HepG2 (cell line): ENCODE results near the gene ATP4A. TPM values are rescaled to one million over a fixed set of nuclear protein-coding genes. Genes with fewer than 3 reads are reported as not detected.

ENCODE experiments used
- ATF3 ChIP-seq: sonication (generic); formaldehyde crosslinking; IDR thresholded peaks from 2 replicates; pipeline ENCODE4 v1.4.0; 2020; ENCODE audit warnings: missing genetic modification reagents
- ATRX ChIP-seq: sonication (generic); formaldehyde crosslinking; IDR thresholded peaks from 2 replicates; pipeline ENCODE4 v1.4.0; 2020; ENCODE audit warnings: missing genetic modification reagents, borderline replicate concordance
- BRCA1 ChIP-seq: sonication (generic); formaldehyde crosslinking; IDR thresholded peaks from 2 replicates; pipeline ENCODE4 v1.4.0; 2020; ENCODE audit warnings: missing genetic modification reagents
- DMAP1 ChIP-seq: IDR thresholded peaks from 2 replicates; pipeline ENCODE4 v1.6.1; 2016
- EHMT2 ChIP-seq: fragments of 200-600 bp; sonication (generic); IDR thresholded peaks from 2 replicates; pipeline ENCODE4 v1.7.0; 2017; ENCODE audit warnings: antibody characterized with exemption, low read depth, low read length, borderline replicate concordance
- ESRRA ChIP-seq: sonication (generic); formaldehyde crosslinking; IDR thresholded peaks from 2 replicates; pipeline ENCODE4 v1.5.1; 2020; ENCODE audit warnings: mild to moderate bottlenecking, low read depth, missing genetic modification reagents
- FOXO4 ChIP-seq: sonication (generic); formaldehyde crosslinking; conservative IDR thresholded peaks from 2 replicates; pipeline ENCODE4 v1.8.1; 2023; ENCODE audit warnings: missing genetic modification reagents
- GMEB1 ChIP-seq: sonication (generic); formaldehyde crosslinking; IDR thresholded peaks from 2 replicates; pipeline ENCODE4 v1.5.1; 2020; ENCODE audit warnings: missing genetic modification reagents, mild to moderate bottlenecking, borderline replicate concordance
- RARA ChIP-seq: IDR thresholded peaks from 2 replicates; pipeline ENCODE4 v1.6.1; 2016; ENCODE audit warnings: missing genetic modification reagents, missing compliant biosample characterization
- RFX1 ChIP-seq: fragments of 450-650 bp; IDR thresholded peaks from 2 replicates; pipeline ENCODE4 v1.6.1; 2017
- SAP130 ChIP-seq: IDR thresholded peaks from 2 replicates; pipeline ENCODE4 v1.6.1; 2016; ENCODE audit warnings: low read depth
- SOX6 ChIP-seq, 2 experiments: fragments of 450-650 bp in 1 of 2; sonication (generic) in 1 of 2; formaldehyde crosslinking in 1 of 2; IDR thresholded peaks; 2 replicates each; pipeline versions ENCODE4 v1.4.0 to v1.6.1; 2017 to 2020; ENCODE audit warnings: antibody characterized with exemption in 1 of 2, mild to moderate bottlenecking in 1 of 2, missing genetic modification reagents in 1 of 2
- TBX3 ChIP-seq: fragments of 450-650 bp; IDR thresholded peaks from 2 replicates; pipeline ENCODE4 v1.6.1; 2017; ENCODE audit warnings: antibody characterized with exemption, mild to moderate bottlenecking, inconsistent platforms, borderline replicate concordance
- ZNF224 ChIP-seq: sonication (generic); formaldehyde crosslinking; IDR thresholded peaks from 2 replicates; pipeline ENCODE4 v1.5.0; 2020; ENCODE audit warnings: mild to moderate bottlenecking, missing genetic modification reagents
- ZNF678 ChIP-seq: sonication (generic); formaldehyde crosslinking; IDR thresholded peaks from 2 replicates; pipeline ENCODE4 v1.4.0; 2020; ENCODE audit warnings: mild to moderate bottlenecking, missing genetic modification reagents
- ZNF782 ChIP-seq: sonication (generic); formaldehyde crosslinking; IDR thresholded peaks from 2 replicates; pipeline ENCODE4 v1.4.0; 2020; ENCODE audit warnings: missing genetic modification reagents, mild to moderate bottlenecking, borderline replicate concordance
- ZSCAN20 ChIP-seq: sonication (generic); formaldehyde crosslinking; IDR thresholded peaks from 2 replicates; pipeline ENCODE4 v1.4.0; 2020; ENCODE audit warnings: missing genetic modification reagents, mild to moderate bottlenecking, borderline replicate concordance
- polyA plus RNA-seq, 8 experiments: library from polyadenylated mRNA; depleted of rRNA in 3 of 8; stranded (reverse) in 7 of 8; unstranded in 1 of 8; fragments of >200 nt; fragmentation: Illumina TruSeq in 4 of 8; extraction: Trizol in 4 of 8; gene quantifications; 2 replicates each; pipeline versions ENCODE4 v1.2.1 to v1.2.3, GENCODE V29; 2011 to 2016; ENCODE audit warnings: low read depth in 4 of 8, missing spikeins in 1 of 8, mixed read lengths in 1 of 8; ENCODE audit not compliant: insufficient read depth in 1 of 8
- total RNA-seq, 5 experiments: library from RNA; depleted of rRNA; stranded (reverse); fragments of >200 nt; fragmentation: Illumina TruSeq; extraction: Trizol; gene quantifications; 2 replicates each; pipeline ENCODE4 v1.2.3, GENCODE V29; 2016; ENCODE audit warnings: low read depth in 1 of 5
- TF ChIP-seq, protein P1 (sequence below): sonication (generic); formaldehyde crosslinking; IDR thresholded peaks from 2 replicates; pipeline ENCODE4 v1.5.1; 2020; ENCODE audit warnings: missing genetic modification reagents, mild to moderate bottlenecking, borderline replicate concordance
- TF ChIP-seq, protein P2 (sequence below): sonication (generic); formaldehyde crosslinking; IDR thresholded peaks from 2 replicates; pipeline ENCODE4 v1.5.0; 2020; ENCODE audit warnings: missing genetic modification reagents
- TF ChIP-seq, protein P3 (sequence below): sonication (generic); formaldehyde crosslinking; conservative IDR thresholded peaks from 2 replicates; pipeline ENCODE4 v1.4.0; 2020; ENCODE audit warnings: missing genetic modification reagents

Gene ATP4A
- total and polyA plus RNA-seq, 2 of the 13 experiments (the other 11 are each of a cell fraction or from before 2014, with no cell fraction given), result 0.08 to 0.11 TPM

GRCh38 chr19:35569281-35569781 lies 5.9 kb upstream of the ATP4A start (continued):
- 0 out of 2 replicates have a peak, but pooled peaks have one; percentile 68 for TF ChIP-seq FOXO4 (CRISPR knock-in tag)
- TF ChIP-seq ATF3 (CRISPR knock-in tag), result peak; percentile 61; the same call in 1 of the 2 replicates
- TF ChIP-seq ZNF782, result no peak
- TF ChIP-seq, protein P1, sequence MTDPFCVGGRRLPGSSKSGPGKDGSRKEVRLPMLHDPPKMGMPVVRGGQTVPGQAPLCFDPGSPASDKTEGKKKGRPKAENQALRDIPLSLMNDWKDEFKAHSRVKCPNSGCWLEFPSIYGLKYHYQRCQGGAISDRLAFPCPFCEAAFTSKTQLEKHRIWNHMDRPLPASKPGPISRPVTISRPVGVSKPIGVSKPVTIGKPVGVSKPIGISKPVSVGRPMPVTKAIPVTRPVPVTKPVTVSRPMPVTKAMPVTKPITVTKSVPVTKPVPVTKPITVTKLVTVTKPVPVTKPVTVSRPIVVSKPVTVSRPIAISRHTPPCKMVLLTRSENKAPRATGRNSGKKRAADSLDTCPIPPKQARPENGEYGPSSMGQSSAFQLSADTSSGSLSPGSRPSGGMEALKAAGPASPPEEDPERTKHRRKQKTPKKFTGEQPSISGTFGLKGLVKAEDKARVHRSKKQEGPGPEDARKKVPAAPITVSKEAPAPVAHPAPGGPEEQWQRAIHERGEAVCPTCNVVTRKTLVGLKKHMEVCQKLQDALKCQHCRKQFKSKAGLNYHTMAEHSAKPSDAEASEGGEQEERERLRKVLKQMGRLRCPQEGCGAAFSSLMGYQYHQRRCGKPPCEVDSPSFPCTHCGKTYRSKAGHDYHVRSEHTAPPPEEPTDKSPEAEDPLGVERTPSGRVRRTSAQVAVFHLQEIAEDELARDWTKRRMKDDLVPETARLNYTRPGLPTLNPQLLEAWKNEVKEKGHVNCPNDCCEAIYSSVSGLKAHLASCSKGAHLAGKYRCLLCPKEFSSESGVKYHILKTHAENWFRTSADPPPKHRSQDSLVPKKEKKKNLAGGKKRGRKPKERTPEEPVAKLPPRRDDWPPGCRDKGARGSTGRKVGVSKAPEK, result 0 out of 2 replicates have a peak, but pooled peaks have one; percentile 48
- TF ChIP-seq BRCA1 (CRISPR knock-in tag), result no peak
- peak; percentile 99 for TF ChIP-seq ESRRA (CRISPR knock-in tag)
- TF ChIP-seq SAP130 (CRISPR knock-in tag), result peak; percentile 53
- TF ChIP-seq EHMT2, result no peak
- TF ChIP-seq TBX3, result no peak
- TF ChIP-seq SOX6 (IDR thresholded peaks at IDR 0.05), result no peak
- TF ChIP-seq SOX6 (CRISPR knock-in tag; IDR thresholded peaks at IDR 0.05), result peak; percentile 97
- TF ChIP-seq DMAP1, result no peak; the same call in 1 of the 2 replicates
- TF ChIP-seq ATRX (CRISPR knock-in tag), result no peak
- TF ChIP-seq, protein P2, sequence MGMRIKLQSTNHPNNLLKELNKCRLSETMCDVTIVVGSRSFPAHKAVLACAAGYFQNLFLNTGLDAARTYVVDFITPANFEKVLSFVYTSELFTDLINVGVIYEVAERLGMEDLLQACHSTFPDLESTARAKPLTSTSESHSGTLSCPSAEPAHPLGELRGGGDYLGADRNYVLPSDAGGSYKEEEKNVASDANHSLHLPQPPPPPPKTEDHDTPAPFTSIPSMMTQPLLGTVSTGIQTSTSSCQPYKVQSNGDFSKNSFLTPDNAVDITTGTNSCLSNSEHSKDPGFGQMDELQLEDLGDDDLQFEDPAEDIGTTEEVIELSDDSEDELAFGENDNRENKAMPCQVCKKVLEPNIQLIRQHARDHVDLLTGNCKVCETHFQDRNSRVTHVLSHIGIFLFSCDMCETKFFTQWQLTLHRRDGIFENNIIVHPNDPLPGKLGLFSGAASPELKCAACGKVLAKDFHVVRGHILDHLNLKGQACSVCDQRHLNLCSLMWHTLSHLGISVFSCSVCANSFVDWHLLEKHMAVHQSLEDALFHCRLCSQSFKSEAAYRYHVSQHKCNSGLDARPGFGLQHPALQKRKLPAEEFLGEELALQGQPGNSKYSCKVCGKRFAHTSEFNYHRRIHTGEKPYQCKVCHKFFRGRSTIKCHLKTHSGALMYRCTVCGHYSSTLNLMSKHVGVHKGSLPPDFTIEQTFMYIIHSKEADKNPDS (CRISPR knock-in tag), result peak; percentile 29; the same call in 1 of the 2 replicates
- TF ChIP-seq, protein P3, sequence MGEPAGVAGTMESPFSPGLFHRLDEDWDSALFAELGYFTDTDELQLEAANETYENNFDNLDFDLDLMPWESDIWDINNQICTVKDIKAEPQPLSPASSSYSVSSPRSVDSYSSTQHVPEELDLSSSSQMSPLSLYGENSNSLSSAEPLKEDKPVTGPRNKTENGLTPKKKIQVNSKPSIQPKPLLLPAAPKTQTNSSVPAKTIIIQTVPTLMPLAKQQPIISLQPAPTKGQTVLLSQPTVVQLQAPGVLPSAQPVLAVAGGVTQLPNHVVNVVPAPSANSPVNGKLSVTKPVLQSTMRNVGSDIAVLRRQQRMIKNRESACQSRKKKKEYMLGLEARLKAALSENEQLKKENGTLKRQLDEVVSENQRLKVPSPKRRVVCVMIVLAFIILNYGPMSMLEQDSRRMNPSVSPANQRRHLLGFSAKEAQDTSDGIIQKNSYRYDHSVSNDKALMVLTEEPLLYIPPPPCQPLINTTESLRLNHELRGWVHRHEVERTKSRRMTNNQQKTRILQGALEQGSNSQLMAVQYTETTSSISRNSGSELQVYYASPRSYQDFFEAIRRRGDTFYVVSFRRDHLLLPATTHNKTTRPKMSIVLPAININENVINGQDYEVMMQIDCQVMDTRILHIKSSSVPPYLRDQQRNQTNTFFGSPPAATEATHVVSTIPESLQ, result no peak
- peak; percentile 21; the same call in 1 of the 2 replicates for TF ChIP-seq GMEB1 (CRISPR knock-in tag)
- no peak for TF ChIP-seq RFX1
- no peak for TF ChIP-seq ZNF678 (CRISPR knock-in tag)
- TF ChIP-seq ZNF224 (CRISPR knock-in tag), result no peak
- no peak for TF ChIP-seq ZSCAN20
- TF ChIP-seq RARA (CRISPR knock-in tag), result peak; percentile 90
